GM21447 (cell line): ENCODE data around the gene RASA3.

Experiments used
- ATAC-seq: cut with Tn5 transposase; IDR thresholded peaks from one replicate; pipeline ENCODE4 v1.9.1; 2021; ENCODE audit not compliant: unreplicated experiment

The RASA3 gene

DNA sequence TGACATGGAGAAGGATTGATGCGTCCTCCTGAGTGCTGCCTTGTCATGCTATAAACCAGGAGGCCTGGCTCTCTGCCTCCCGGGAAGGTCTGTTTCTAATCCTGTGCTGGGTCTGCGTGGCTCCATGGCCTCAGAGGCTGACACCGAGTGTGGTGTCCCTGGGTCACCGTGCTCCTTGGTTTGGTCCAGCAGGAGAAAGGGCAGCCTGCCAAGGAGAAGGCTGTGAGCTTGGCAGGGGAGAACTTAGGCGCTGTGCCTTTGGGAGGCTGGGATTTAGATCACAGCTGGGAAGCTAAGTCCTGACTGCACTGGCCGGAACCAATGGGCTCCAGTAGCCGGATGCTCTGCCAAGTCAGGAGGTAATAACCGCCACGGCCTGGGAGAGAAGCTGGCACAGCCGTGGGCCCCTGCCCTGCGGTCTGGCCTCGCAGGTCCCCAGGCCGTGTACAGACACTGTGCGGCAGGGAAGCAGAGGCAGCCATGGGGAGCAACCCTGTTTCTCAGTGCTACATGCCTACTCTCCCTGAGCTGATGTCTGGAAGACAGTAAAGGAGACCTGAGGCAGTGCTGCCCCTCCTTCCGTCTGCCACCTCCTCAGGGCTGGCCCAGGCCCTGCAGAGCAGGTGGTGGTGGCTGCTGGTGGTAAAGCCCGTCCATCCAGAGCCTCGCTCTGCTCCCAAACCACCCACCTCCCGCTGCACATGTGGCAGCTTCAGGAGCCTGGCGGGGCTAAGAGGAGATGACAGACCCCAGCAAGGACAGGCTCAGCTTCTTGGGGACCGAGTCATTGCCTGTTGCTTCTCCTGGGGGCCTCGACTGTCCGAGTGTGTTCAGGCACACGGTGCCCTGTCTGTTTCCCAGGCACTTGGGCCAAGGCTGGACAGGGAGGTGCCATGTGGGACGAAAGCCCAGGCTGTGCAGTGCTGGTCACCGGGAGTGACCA lies 203.5 kb downstream of the RASA3 start:
- no peak for ATAC-seq
